G401 (cell line): Measurements from ENCODE around the gene TAF5L. TPM values are rescaled to one million over a fixed set of nuclear protein-coding genes. Genes with fewer than 3 reads are reported as not detected.
"Not testable (repeated sequence)": the region's sequence is repeated elsewhere in the genome, so short reads cannot be mapped to it uniquely, and the experiment has no call there.

Experiments used
- DNase-seq: peaks from one replicate; pipeline ENCODE4 v3.0.0-alpha.2; 2015; ENCODE audit warnings: low spot score
- in situ Hi-C: cut with HindIII; loops from 2 replicates; pipeline ENCODE4 v1.10.0; 2016; ENCODE audit warnings: low sequenced_read_pairs, mixed read lengths
- total RNA-seq: library from RNA; depleted of rRNA; stranded (reverse); fragments of >200 nt; shearing (Covaris generic); gene quantifications from 2 replicates; pipeline ENCODE4 v1.2.3, GENCODE V29; 2014

TAF5L gene
- total RNA-seq, 1 experiment from 2014 or later: 23.0 TPM

GRCh38 chr1:229617351-229618100 lies 8.4 kb downstream of the TAF5L start:
- DNase-seq: no peak
- in situ Hi-C loops: no loop called here

GRCh38 chr1:229614701-229615100 lies 11.2 kb downstream of the TAF5L start:
- no peak for DNase-seq

GRCh38 chr1:229613938-229614337 lies 12.0 kb downstream of the TAF5L start:
- in situ Hi-C loops: no loop called here
- no peak for DNase-seq

More at GRCh38 chr1:229614701-229615100, 11.2 kb downstream of the TAF5L start:
- in situ Hi-C loops: no loop called here

- in situ Hi-C loops: no loop called here
- DNase-seq: no peak
Measured at GRCh38 chr1:229608590-229608989, 17.3 kb downstream of the TAF5L start.

GRCh38 chr1:229607370-229607769 lies 18.6 kb downstream of the TAF5L start:
- no peak for DNase-seq
- in situ Hi-C loops: no loop called here

- in situ Hi-C loops: no loop called here
- no peak for DNase-seq
Measured at GRCh38 chr1:229603371-229604005, 22.4 kb downstream of the TAF5L start.

GRCh38 chr1:229600229-229600628 lies 25.7 kb downstream of the TAF5L start:
- in situ Hi-C loops: no loop called here
- no peak for DNase-seq

GRCh38 chr1:229599218-229599954 lies 26.5 kb downstream of the TAF5L start:
- in situ Hi-C loops: no loop called here
- DNase-seq: no peak

GRCh38 chr1:229597877-229598276 lies 28.0 kb downstream of the TAF5L start:
- in situ Hi-C loops: no loop called here
- DNase-seq: no peak

GRCh38 chr1:229596925-229597699 lies 28.8 kb downstream of the TAF5L start:
- in situ Hi-C loops: no loop called here
- peak; percentile 83 for DNase-seq

GRCh38 chr1:229595876-229596275 lies 30.0 kb downstream of the TAF5L start:
- DNase-seq, in situ Hi-C loops: not testable (repeated sequence)

- in situ Hi-C loops: no loop called here
- no peak for DNase-seq
Measured at GRCh38 chr1:229594227-229595008, 31.5 kb downstream of the TAF5L start.

- in situ Hi-C loops: no loop called here
Measured at GRCh38 chr1:229593800-229594199, 32.1 kb downstream of the TAF5L start.

GRCh38 chr1:229590119-229590518 lies 35.8 kb downstream of the TAF5L start:
- in situ Hi-C loops: no loop called here
- DNase-seq: no peak

More at GRCh38 chr1:229593800-229594199, 32.1 kb downstream of the TAF5L start:
- DNase-seq: no peak

- in situ Hi-C loops: no loop called here
- no peak for DNase-seq
Measured at GRCh38 chr1:229585338-229585737, 40.6 kb downstream of the TAF5L start.

- no peak for DNase-seq
- in situ Hi-C loops: no loop called here
Measured at GRCh38 chr1:229582715-229583114, 43.2 kb downstream of the TAF5L start.

- in situ Hi-C loops: no loop called here
- peak; percentile 71 for DNase-seq
Measured at GRCh38 chr1:229582011-229582694, 43.8 kb downstream of the TAF5L start.

- in situ Hi-C loops: no loop called here
- no peak for DNase-seq
Measured at GRCh38 chr1:229581485-229581884, 44.4 kb downstream of the TAF5L start.
